Vagina (tissue), 2 donors: Measurements from ENCODE around the gene KCNE4. TPM values are rescaled to one million over a fixed set of nuclear protein-coding genes. Genes with fewer than 3 reads are reported as not detected.
"Not testable (repeated sequence)": the region's sequence is repeated elsewhere in the genome, so short reads cannot be mapped to it uniquely, and the experiment has no call there.

ENCODE experiments used
- DNase-seq, 2 donors: peaks; one replicate each; pipeline ENCODE4 v3.0.0-alpha.2; 2017; ENCODE audit errors: extremely low spot score in 2 of 2
- H3K27ac ChIP-seq: fragments of 200-600 bp; sonication (generic); one replicate; pipeline ENCODE4 v1.5.1; 2019
- H3K27me3 ChIP-seq: fragments of 200-600 bp; sonication (generic); one replicate; pipeline ENCODE4 v1.5.1; 2019
- H3K36me3 ChIP-seq, 2 donors: fragments of 200-600 bp; sonication (generic); one replicate each; pipeline ENCODE4 v1.5.1; 2017 to 2019
- H3K4me1 ChIP-seq: fragments of 200-600 bp; sonication (generic); one replicate; pipeline ENCODE4 v1.5.1; 2019
- H3K4me3 ChIP-seq, 2 donors: fragments of 200-600 bp; sonication (generic); 1 replicate in 1 of 2; 2 replicates in 1 of 2; pipeline ENCODE4 v1.5.1; 2016 to 2019
- H3K9me3 ChIP-seq: fragments of 200-600 bp; sonication (generic); one replicate; pipeline ENCODE4 v1.5.1; 2019
- POLR2A ChIP-seq, 2 donors: fragments of 450-650 bp; IDR thresholded peaks; one replicate each; pipeline ENCODE4 v1.6.1; 2017; ENCODE audit warnings: antibody characterized with exemption in 2 of 2, mild to moderate bottlenecking in 2 of 2, moderate library complexity in 2 of 2
- POLR2AphosphoS5 ChIP-seq, 2 donors: sonication (generic); formaldehyde crosslinking; IDR thresholded peaks; one replicate each; pipeline ENCODE4 v1.9.0; 2017; ENCODE audit warnings: antibody characterized with exemption in 2 of 2, mild to moderate bottlenecking in 2 of 2, low read depth in 1 of 2; ENCODE audit not compliant: insufficient read depth in 1 of 2
- intact Hi-C: fragments of 100-400 bp; cut with DNase I; formaldehyde crosslinking; loops from one replicate; pipeline ENCODE4 v1.15.1; 2023
- total RNA-seq: library from RNA; depleted of rRNA; stranded (reverse); fragments of >200 nt; gene quantifications from one replicate; pipeline ENCODE4 v1.2.3, GENCODE V29; 2016
- TF ChIP-seq, protein P1 (sequence below), 3 experiments: fragments of 450-650 bp in 2 of 3; fragments of 200-600 bp in 1 of 3; sonication (generic) in 1 of 3; IDR thresholded peaks; one replicate each; pipeline ENCODE4 v1.5.1; 2017 to 2019; ENCODE audit warnings: antibody characterized with exemption in 3 of 3, mild to moderate bottlenecking in 2 of 3, moderate library complexity in 2 of 3

KCNE4 gene
- total RNA-seq, 1 donor from 2014 or later: 4.9 TPM

- no peaks in the 10 kb centered on the region for H3K9me3 ChIP-seq
- no peak for TF ChIP-seq POLR2A (IDR thresholded peaks at IDR 0.05)
- TF ChIP-seq, protein P1, sequence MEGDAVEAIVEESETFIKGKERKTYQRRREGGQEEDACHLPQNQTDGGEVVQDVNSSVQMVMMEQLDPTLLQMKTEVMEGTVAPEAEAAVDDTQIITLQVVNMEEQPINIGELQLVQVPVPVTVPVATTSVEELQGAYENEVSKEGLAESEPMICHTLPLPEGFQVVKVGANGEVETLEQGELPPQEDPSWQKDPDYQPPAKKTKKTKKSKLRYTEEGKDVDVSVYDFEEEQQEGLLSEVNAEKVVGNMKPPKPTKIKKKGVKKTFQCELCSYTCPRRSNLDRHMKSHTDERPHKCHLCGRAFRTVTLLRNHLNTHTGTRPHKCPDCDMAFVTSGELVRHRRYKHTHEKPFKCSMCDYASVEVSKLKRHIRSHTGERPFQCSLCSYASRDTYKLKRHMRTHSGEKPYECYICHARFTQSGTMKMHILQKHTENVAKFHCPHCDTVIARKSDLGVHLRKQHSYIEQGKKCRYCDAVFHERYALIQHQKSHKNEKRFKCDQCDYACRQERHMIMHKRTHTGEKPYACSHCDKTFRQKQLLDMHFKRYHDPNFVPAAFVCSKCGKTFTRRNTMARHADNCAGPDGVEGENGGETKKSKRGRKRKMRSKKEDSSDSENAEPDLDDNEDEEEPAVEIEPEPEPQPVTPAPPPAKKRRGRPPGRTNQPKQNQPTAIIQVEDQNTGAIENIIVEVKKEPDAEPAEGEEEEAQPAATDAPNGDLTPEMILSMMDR (IDR thresholded peaks at IDR 0.05): no peak
- TF ChIP-seq POLR2AphosphoS5 (IDR thresholded peaks at IDR 0.05; ENCODE audit: insufficient read depth in 1 of 2, low read depth in 1 of 2): no peak
- intact Hi-C loops: no loop called here
- no peak overlapping the region for H3K4me3 ChIP-seq
- H3K36me3 ChIP-seq: no peaks in the 10 kb centered on the region
- H3K27ac ChIP-seq: no peak overlapping the region
- DNase-seq: no peak
- H3K4me1 ChIP-seq: no peaks in the 10 kb centered on the region
- no peaks in the 10 kb centered on the region for H3K27me3 ChIP-seq
Measured at GRCh38 chr2:223078482-223078881, 26.5 kb downstream of the KCNE4 start.

GRCh38 chr2:223079378-223079777 is 27.4 kb downstream of the KCNE4 start:
- Histone ChIP-seq H3K27ac (no peak overlapping the region), H3K4me1 (no peaks in the 10 kb centered on the region), H3K36me3 (no peaks in the 10 kb centered on the region), H3K9me3 (no peaks in the 10 kb centered on the region), H3K27me3 (no peaks in the 10 kb centered on the region), H3K4me3 (no peak overlapping the region)
- intact Hi-C loops: no loop called here
- DNase-seq: no peak
- no peak for TF ChIP-seq POLR2AphosphoS5 (IDR thresholded peaks at IDR 0.05; ENCODE audit: insufficient read depth in 1 of 2, low read depth in 1 of 2)
- TF ChIP-seq, protein P1 (IDR thresholded peaks at IDR 0.05): no peak
- TF ChIP-seq POLR2A (IDR thresholded peaks at IDR 0.05): no peak

DNA sequence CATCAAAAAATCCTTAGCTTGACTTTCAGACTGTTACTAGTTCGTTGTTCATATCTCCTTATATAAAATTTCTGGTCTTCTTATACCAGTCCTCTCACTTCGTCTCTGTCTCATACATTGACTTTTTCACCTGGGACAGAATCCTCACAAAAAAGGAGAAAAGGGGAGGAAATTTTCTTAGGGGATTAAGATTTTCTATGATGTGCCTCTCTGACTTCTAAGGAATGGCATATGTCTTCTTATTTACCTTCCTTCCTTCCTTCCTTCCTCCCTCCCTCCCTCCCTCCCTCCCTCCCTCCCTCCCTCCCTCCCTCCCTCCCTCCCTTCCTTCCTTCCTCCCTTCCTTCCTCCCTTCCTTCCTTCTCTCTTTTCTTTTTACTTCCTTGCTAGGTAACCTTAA is 27.9 kb downstream of the KCNE4 start:
- DNase-seq: no peak
- TF ChIP-seq, protein P1 (IDR thresholded peaks at IDR 0.05): no peak
- TF ChIP-seq POLR2A (IDR thresholded peaks at IDR 0.05) (no peak), POLR2AphosphoS5 (IDR thresholded peaks at IDR 0.05; ENCODE audit: insufficient read depth in 1 of 2, low read depth in 1 of 2) (no peak)
- no peak overlapping the region for H3K27ac ChIP-seq
- H3K4me1 ChIP-seq: no peaks in the 10 kb centered on the region
- no peak overlapping the region for H3K4me3 ChIP-seq
- no peaks in the 10 kb centered on the region for H3K9me3 ChIP-seq
- no peaks in the 10 kb centered on the region for H3K27me3 ChIP-seq
- H3K36me3 ChIP-seq: no peaks in the 10 kb centered on the region
- intact Hi-C loops: no loop called here

- H3K4me1 ChIP-seq, H3K36me3 ChIP-seq, H3K9me3 ChIP-seq, H3K27me3 ChIP-seq, intact Hi-C loops, DNase-seq, H3K4me3 ChIP-seq, H3K27ac ChIP-seq: not testable (repeated sequence)
Measured at GRCh38 chr2:223080790-223081360, 28.9 kb downstream of the KCNE4 start.

GRCh38 chr2:223081789-223082188 is 29.8 kb downstream of the KCNE4 start:
- TF ChIP-seq POLR2AphosphoS5 (IDR thresholded peaks at IDR 0.05; ENCODE audit: insufficient read depth in 1 of 2, low read depth in 1 of 2) (no peak), POLR2A (IDR thresholded peaks at IDR 0.05) (no peak)
- TF ChIP-seq, protein P1 (IDR thresholded peaks at IDR 0.05): no peak
- H3K4me3 ChIP-seq: no peak overlapping the region
- no peak for DNase-seq
- no peaks in the 10 kb centered on the region for H3K4me1 ChIP-seq
- intact Hi-C loops: no loop called here
- no peaks in the 10 kb centered on the region for H3K36me3 ChIP-seq
- no peak overlapping the region for H3K27ac ChIP-seq
- no peaks in the 10 kb centered on the region for H3K27me3 ChIP-seq
- H3K9me3 ChIP-seq: no peaks in the 10 kb centered on the region
